ENCODE data around the gene PICK1.

PICK1 gene

DNA sequence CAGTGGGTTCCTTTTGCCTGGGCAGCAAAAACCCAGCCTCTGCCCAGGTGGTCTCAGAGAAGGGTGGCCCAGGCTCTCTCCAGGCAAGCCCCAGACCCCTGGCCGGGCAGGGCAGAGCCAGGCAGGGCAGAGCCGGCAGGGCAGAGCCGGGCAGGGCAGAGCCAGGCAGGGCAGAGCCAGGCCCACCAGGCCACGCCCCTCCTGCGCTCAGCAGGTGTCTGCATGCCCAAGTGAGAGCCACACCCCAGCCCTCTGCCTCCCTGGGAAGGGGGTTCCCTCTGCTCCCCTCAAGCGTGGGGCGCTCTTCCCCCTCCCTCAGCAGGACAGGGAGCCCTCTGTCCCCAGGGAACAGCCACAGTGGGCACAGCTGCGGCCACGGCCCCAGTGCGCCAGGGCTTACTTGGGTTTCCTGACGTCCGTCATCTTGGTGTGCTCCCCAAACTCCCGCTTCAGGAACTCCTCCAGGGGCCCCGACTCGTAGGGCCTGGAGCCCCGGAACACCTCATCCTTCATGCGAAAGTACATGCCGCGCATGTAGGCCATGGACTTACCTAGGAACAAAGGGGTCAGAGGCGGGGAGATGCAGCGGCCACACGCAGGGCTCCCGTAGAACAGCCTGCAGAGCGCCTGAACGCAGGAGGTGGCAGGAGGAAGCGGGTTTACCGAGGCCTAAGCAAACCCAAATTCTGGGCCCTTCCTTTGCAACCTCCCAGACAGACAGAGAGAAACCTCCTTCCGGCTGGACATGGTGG is 63.3 kb downstream of the PICK1 start:
- no peak for DNase-seq

DNA sequence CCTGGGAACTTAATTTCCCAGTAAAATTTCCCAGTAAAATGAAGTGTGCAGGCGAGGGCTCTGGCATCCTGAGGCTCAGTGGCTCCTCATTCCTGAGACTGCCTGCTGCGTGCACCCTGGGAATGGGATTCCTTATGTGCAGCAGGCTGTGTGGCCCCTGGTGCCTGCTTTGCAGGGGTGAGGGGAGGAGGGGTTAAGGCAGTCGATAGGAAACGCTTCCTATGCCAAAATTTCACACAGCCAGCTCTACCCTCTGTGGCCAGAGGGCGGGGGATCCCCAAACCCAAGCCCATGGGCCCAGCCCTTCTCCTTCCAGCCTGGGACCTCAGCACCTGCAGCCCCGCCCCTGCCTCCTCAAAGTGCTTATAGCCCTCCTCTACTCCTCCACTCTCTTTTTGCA is 65.4 kb downstream of the PICK1 start:
- DNase-seq = no peak

DNA sequence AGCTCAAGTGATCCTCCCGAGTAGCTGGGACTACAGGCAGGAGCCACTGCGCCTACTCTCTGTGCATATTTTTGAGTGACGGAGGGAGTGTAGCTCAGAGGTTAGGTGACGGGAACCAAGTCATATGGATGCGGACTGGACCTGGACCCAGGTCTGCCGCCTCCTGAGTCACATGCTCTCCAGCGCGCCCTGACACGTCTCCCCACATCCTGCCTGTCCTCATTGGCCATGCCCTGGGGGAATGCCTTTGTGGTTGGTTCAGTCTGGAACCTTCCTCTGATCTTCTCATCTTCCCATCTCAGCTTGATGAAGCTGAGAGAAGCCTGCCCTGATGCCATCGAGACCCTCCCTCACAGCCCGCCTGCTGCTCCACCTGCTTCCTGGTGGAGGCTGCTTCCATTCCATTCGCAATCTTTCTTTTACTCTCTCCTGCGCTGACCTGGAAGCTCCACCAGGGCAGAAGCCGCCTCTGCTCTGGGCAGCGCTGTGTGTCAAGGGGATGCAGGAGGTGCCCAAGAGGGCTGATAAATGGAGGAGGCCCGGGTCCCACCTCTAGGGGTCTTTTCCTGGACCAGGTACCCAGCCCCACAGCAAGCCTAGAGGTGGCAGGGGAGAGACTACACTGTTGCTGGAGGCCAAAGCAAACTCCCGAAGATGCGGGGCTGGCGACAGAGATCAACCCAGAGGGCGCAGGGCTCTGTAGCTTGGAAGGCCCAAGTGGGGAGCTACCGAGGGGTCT is 67.2 kb downstream of the PICK1 start:
- no peak for DNase-seq

DNA sequence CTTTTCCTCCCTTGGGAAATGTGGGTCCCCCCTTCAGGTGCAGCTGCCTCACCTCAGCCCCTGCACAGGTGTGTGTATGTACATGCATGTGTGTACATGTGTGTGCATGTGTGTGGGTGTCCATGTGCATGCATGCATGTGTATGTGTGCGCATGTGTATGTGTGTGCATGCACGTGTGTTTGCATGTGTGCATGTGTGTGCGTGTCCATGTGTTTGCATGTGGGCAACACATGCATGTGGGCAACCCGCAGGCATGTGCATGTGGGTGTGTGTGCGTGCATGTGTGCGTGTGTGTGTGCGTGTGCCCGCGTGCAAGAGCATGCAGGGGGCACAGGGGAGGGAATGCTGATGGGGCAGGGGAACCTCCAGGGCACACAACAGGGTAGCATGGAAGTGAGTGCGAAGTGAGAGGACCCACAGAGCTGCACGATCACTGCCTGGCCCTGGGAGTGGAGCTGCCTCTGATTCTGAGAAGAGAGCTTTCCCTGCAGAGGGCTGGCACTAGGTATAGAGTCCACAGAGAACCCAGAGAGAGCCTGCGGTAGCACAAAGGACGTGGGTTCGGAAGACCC is 67.9 kb downstream of the PICK1 start:
- no peak for DNase-seq

Measured in amniotic stem cell (primary cell).